Brain microvascular endothelial cell (primary cell): Measurements from ENCODE around the gene MBOAT7.

Source experiments
- DNase-seq: peaks from one replicate; pipeline ENCODE4 v3.0.0-alpha.2; 2020
- H3K27ac ChIP-seq: fragments of 250-450 bp; sonication (Bioruptor Pico); 2 replicates; pipeline ENCODE4 v1.5.1; 2020; ENCODE audit warnings: mild to moderate bottlenecking, moderate library complexity
- H3K27me3 ChIP-seq: fragments of 250-450 bp; sonication (Bioruptor Pico); replicated peaks from 2 replicates; pipeline ENCODE4 v1.5.1; 2020; ENCODE audit warnings: mild to moderate bottlenecking
- H3K36me3 ChIP-seq: fragments of 250-450 bp; sonication (Bioruptor Pico); replicated peaks from 2 replicates; pipeline ENCODE4 v1.5.1; 2020; ENCODE audit warnings: mild to moderate bottlenecking
- H3K4me3 ChIP-seq: 2 replicates; pipeline ENCODE4 v1.5.1; 2011; ENCODE audit warnings: low read depth, mild to moderate bottlenecking, control low read depth, low read length, moderate library complexity
- CTCF ChIP-seq: IDR thresholded peaks from 2 replicates; pipeline ENCODE4 v1.5.1; 2011; ENCODE audit warnings: low read depth, mild to moderate bottlenecking, moderate library complexity, low read length, control low read depth, inconsistent platforms; ENCODE audit errors: missing control alignments
- in situ Hi-C: cut with HindIII; loops from 2 replicates; pipeline ENCODE4 v1.10.0; 2017; ENCODE audit warnings: low sequenced_read_pairs, low pct_ligation_motif_present

MBOAT7 gene

GRCh38 chr19:54133957-54134590 lies 55.3 kb downstream of the MBOAT7 start:
- no peak for DNase-seq
- H3K27me3 ChIP-seq, result no peaks in the 10 kb centered on the region
- in situ Hi-C loops, result no loop called here
- no peak overlapping the region for H3K27ac ChIP-seq
- TF ChIP-seq CTCF, result no peak
- H3K4me3 ChIP-seq, result no peak overlapping the region
- peaks cover 14% of the 10 kb centered on the region for H3K36me3 ChIP-seq

GRCh38 chr19:54133312-54133956 lies 55.9 kb downstream of the MBOAT7 start:
- Histone ChIP-seq H3K4me3 (no peak overlapping the region), H3K27ac (no peak overlapping the region), H3K36me3 (peaks cover 14% of the 10 kb centered on the region), H3K27me3 (no peaks in the 10 kb centered on the region)
- in situ Hi-C loops, result no loop called here
- TF ChIP-seq CTCF, result no peak
- DNase-seq, result no peak

- DNase-seq, result no peak
- TF ChIP-seq CTCF, result no peak
- in situ Hi-C loops, result no loop called here
- Histone ChIP-seq H3K4me3 (no peak overlapping the region), H3K27ac (no peak overlapping the region), H3K27me3 (no peaks in the 10 kb centered on the region), H3K36me3 (peaks cover 29% of the 10 kb centered on the region)
These were observed 59.8 kb downstream of the MBOAT7 start for GRCh38 chr19:54129617-54129996.

GRCh38 chr19:54128796-54129616 lies 60.4 kb downstream of the MBOAT7 start:
- DNase-seq, result no peak
- Histone ChIP-seq H3K27me3 (no peaks in the 10 kb centered on the region), H3K36me3 (peaks cover 35% of the 10 kb centered on the region), H3K4me3 (no peak overlapping the region), H3K27ac (no peak overlapping the region)
- no peak for TF ChIP-seq CTCF
- in situ Hi-C loops, result no loop called here

- peaks cover 42% of the 10 kb centered on the region for H3K36me3 ChIP-seq
- in situ Hi-C loops, result no loop called here
- no peak for TF ChIP-seq CTCF
- DNase-seq, result no peak
- no peak overlapping the region for H3K27ac ChIP-seq
- no peaks in the 10 kb centered on the region for H3K27me3 ChIP-seq
- H3K4me3 ChIP-seq, result no peak overlapping the region
These were observed 61.0 kb downstream of the MBOAT7 start for GRCh38 chr19:54128441-54128725.
